Endothelial cell of umbilical vein (primary cell): ENCODE measurements around the gene FGF12. TPM values are rescaled to one million over a fixed set of nuclear protein-coding genes. Genes with fewer than 3 reads are reported as not detected.

Experiments
- BruUV-seq: library from RNA; stranded (reverse); fragments of 400-500 nt; replicated peaks from 2 replicates; lab custom pipeline; 2021; lab: Mats Ljungman, UMichigan
- CTCF ChIA-PET: fragments of 300-600, 350-600 bp; sonication (Branson Sonifier 250); formaldehyde crosslinking; loops from one replicate; lab custom pipeline; 2021; ENCODE audit warnings: antibody characterized with exemption, inconsistent platforms; lab: Charles Lee
- POLR2A ChIA-PET: fragments of 300-600, 350-600 bp; sonication (Branson Sonifier 250); formaldehyde crosslinking; loops from one replicate; lab custom pipeline; 2021; ENCODE audit warnings: antibody characterized with exemption, inconsistent platforms; lab: Charles Lee
- DNase-seq: peaks from one replicate; pipeline ENCODE4 v3.0.0-alpha.2; 2011; ENCODE audit warnings: low read depth, low spot score
- FAIRE-seq: peaks from 2 replicates; lab custom pipeline; 2011; peaks lifted over from hg19 to GRCh38; lab: Jason Lieb, UNC
- H2AFZ ChIP-seq: 2 replicates; pipeline ENCODE4 v1.6.0; 2012; ENCODE audit warnings: low read depth, low read length, control low read depth, inconsistent platforms
- H3K27ac ChIP-seq: 2 replicates; pipeline ENCODE4 v1.5.1; 2011; ENCODE audit warnings: low read depth, mild to moderate bottlenecking, control low read depth, low read length, moderate library complexity; ENCODE audit not compliant: insufficient read depth
- H3K27me3 ChIP-seq, 2 experiments: 2 replicates each; pipeline versions ENCODE4 v1.6.0 to v1.6.1; 2011; ENCODE audit warnings: low read length in 2 of 2, mixed read lengths in 1 of 2; ENCODE audit not compliant: control insufficient read depth in 2 of 2, insufficient read depth in 2 of 2
- H3K36me3 ChIP-seq, 2 experiments: 2 replicates in 1 of 2; 3 replicates in 1 of 2; pipeline ENCODE4 v1.5.1; 2011; ENCODE audit warnings: low read length in 2 of 2, mild to moderate bottlenecking in 1 of 2, moderate library complexity in 1 of 2; ENCODE audit not compliant: control insufficient read depth in 2 of 2, insufficient read depth in 2 of 2; ENCODE audit errors: extremely low read depth in 1 of 2
- H3K4me1 ChIP-seq: 3 replicates; pipeline ENCODE4 v1.5.1; 2011; ENCODE audit warnings: mild to moderate bottlenecking, low read length; ENCODE audit not compliant: control insufficient read depth, insufficient read depth; ENCODE audit errors: extremely low read depth
- H3K4me2 ChIP-seq: 2 replicates; pipeline ENCODE4 v1.6.1; 2011; ENCODE audit warnings: low read length, control low read depth, mixed read lengths; ENCODE audit not compliant: insufficient read depth
- H3K4me3 ChIP-seq, 3 experiments: fragments of 200-600 bp in 1 of 3; sonication (generic), shearing (Covaris generic) in 1 of 3; replicated peaks in 1 of 3; 2 replicates each; pipeline ENCODE4 v1.5.1; 2011 to 2016; ENCODE audit warnings: control low read depth in 3 of 3, low read length in 3 of 3, mild to moderate bottlenecking in 2 of 3, inconsistent platforms in 1 of 3, low read depth in 1 of 3, moderate library complexity in 1 of 3; ENCODE audit not compliant: insufficient read depth in 1 of 3
- H3K79me2 ChIP-seq: 2 replicates; pipeline ENCODE4 v1.6.0; 2012; ENCODE audit warnings: low read length, inconsistent platforms; ENCODE audit not compliant: control insufficient read depth, insufficient read depth
- H3K9ac ChIP-seq: replicated peaks from 2 replicates; pipeline ENCODE3; 2011; ENCODE audit warnings: low read length, control low read depth; ENCODE audit not compliant: insufficient read depth; ENCODE audit errors: extremely low read depth
- H3K9me1 ChIP-seq: replicated peaks from 3 replicates; pipeline ENCODE4 v1.6.0; 2011; ENCODE audit warnings: mild to moderate bottlenecking, low read length; ENCODE audit not compliant: control insufficient read depth, insufficient read depth; ENCODE audit errors: extremely low read depth
- H3K9me3 ChIP-seq: replicated peaks from 2 replicates; pipeline ENCODE4 v1.5.1; 2012; ENCODE audit warnings: low read length, inconsistent platforms; ENCODE audit not compliant: control insufficient read depth, insufficient read depth
- H4K20me1 ChIP-seq: replicated peaks from 2 replicates; pipeline ENCODE3; 2011; ENCODE audit warnings: mild to moderate bottlenecking, low read length; ENCODE audit not compliant: control insufficient read depth, insufficient read depth; ENCODE audit errors: extremely low read depth
- EZH2 ChIP-seq: IDR thresholded peaks from 2 replicates; pipeline ENCODE4 v1.6.1; 2012; ENCODE audit warnings: borderline replicate concordance, low read depth, mild to moderate bottlenecking, moderate library complexity, low read length, inconsistent platforms; ENCODE audit not compliant: severe bottlenecking
- FOS ChIP-seq: IDR thresholded peaks from 2 replicates; pipeline ENCODE4 v1.6.1; 2011; ENCODE audit warnings: mild to moderate bottlenecking, low read length, moderate library complexity, borderline replicate concordance; ENCODE audit not compliant: insufficient read depth
- GATA2 ChIP-seq: IDR thresholded peaks from 2 replicates; pipeline ENCODE4 v1.7.0; 2011; ENCODE audit warnings: low read depth, mild to moderate bottlenecking, moderate library complexity, mixed read lengths, low read length; ENCODE audit not compliant: insufficient read length, insufficient read depth
- JUN ChIP-seq: IDR thresholded peaks from 2 replicates; pipeline ENCODE4 v1.6.1; 2011; ENCODE audit warnings: borderline replicate concordance, low read depth; ENCODE audit not compliant: insufficient read length, insufficient read depth
- MYC ChIP-seq: IDR thresholded peaks from one replicate; pipeline ENCODE4 v1.6.1; 2011; ENCODE audit warnings: mild to moderate bottlenecking, low read depth, low read length
- POLR2A ChIP-seq: IDR thresholded peaks from 2 replicates; pipeline ENCODE4 v1.6.1; 2012; ENCODE audit warnings: low read depth, mild to moderate bottlenecking, control low read depth, low read length
- POLR2AphosphoS5 ChIP-seq: IDR thresholded peaks from 2 replicates; pipeline ENCODE4 v1.6.1; 2012; ENCODE audit warnings: low read depth, mild to moderate bottlenecking, control low read depth, low read length, moderate library complexity; ENCODE audit not compliant: insufficient read depth
- dilution Hi-C: fragments of 300-500 bp; cut with MboI; formaldehyde crosslinking; loops from one replicate; pipeline ENCODE4 v1.15.0; 2019; ENCODE audit warnings: low sequenced_read_pairs; ENCODE audit not compliant: extremely low pct_ligation_motif_present
- intact Hi-C: fragments of 100-400 bp; cut with micrococcal nuclease; formaldehyde crosslinking; loops from one replicate; pipeline ENCODE4 v1.10.0; 2022
- polyA plus RNA-seq, 4 experiments: library from polyadenylated mRNA; depleted of rRNA in 3 of 4; stranded (reverse) in 3 of 4; unstranded in 1 of 4; fragments of >200 nt; gene quantifications; 2 replicates each; pipeline versions ENCODE4 v1.2.1 to v1.2.3, GENCODE V29; 2011 to 2012; ENCODE audit warnings: missing spikeins in 1 of 4
- total RNA-seq: library from RNA; stranded (reverse); gene quantifications from 2 replicates; pipeline ENCODE4 v1.2.3, GENCODE V29; 2021
- TF ChIP-seq, protein P1 (sequence below), 2 donors: IDR thresholded peaks; 1 replicate in 1 of 2; 2 replicates in 1 of 2; pipeline ENCODE4 v1.5.1; 2011; ENCODE audit warnings: low read length in 2 of 2, mild to moderate bottlenecking in 2 of 2, moderate library complexity in 2 of 2, control low read depth in 1 of 2, inconsistent platforms in 1 of 2, low read depth in 1 of 2; ENCODE audit not compliant: insufficient read depth in 1 of 2; ENCODE audit errors: extremely low read depth in 1 of 2
- TF ChIP-seq, protein P2 (sequence below): IDR thresholded peaks from 2 replicates; pipeline ENCODE4 v1.6.1; 2011; ENCODE audit not compliant: insufficient read depth, insufficient read length

Gene FGF12
- total and polyA plus RNA-seq, 2 donors (not counting 3 experiments of a cell fraction or from before 2014, with no cell fraction given): 0.72 to 2.5 TPM

DNA sequence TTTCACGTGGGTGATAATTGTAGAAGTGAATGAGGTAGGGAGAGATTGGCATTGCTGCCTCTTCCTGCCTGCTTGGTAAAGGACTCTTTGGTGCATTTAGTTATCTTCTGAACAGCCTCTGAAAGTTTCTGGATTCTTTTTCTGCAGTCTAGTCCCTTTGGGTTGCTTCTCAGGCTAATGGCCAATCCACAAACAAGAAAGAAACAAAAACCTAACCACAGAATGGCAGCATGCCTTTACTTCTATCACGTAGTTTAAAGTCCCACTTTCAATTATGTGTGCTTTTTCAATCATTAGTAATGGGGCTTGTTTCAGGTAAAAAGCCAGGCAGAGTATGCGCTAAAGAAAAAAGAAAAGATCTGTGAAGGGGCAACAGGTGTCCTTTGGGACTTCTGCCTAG is 7.4 kb downstream of the FGF12 start:
- H3K36me3 ChIP-seq: no peaks in the 10 kb centered on the region
- no peak overlapping the region for H3K9ac ChIP-seq
- TF ChIP-seq MYC: no peak
- no peak for TF ChIP-seq EZH2
- no peak for TF ChIP-seq FOS
- TF ChIP-seq GATA2: no peak
- no peak for TF ChIP-seq POLR2AphosphoS5
- TF ChIP-seq JUN: no peak
- no peak for TF ChIP-seq POLR2A
- TF ChIP-seq, protein P1, sequence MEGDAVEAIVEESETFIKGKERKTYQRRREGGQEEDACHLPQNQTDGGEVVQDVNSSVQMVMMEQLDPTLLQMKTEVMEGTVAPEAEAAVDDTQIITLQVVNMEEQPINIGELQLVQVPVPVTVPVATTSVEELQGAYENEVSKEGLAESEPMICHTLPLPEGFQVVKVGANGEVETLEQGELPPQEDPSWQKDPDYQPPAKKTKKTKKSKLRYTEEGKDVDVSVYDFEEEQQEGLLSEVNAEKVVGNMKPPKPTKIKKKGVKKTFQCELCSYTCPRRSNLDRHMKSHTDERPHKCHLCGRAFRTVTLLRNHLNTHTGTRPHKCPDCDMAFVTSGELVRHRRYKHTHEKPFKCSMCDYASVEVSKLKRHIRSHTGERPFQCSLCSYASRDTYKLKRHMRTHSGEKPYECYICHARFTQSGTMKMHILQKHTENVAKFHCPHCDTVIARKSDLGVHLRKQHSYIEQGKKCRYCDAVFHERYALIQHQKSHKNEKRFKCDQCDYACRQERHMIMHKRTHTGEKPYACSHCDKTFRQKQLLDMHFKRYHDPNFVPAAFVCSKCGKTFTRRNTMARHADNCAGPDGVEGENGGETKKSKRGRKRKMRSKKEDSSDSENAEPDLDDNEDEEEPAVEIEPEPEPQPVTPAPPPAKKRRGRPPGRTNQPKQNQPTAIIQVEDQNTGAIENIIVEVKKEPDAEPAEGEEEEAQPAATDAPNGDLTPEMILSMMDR (IDR thresholded peaks at IDR 0.05; ENCODE audit: extremely low read depth in 1 of 2, insufficient read depth in 1 of 2, low read depth in 1 of 2, low read length in 2 of 2): no peak
- TF ChIP-seq, protein P2, sequence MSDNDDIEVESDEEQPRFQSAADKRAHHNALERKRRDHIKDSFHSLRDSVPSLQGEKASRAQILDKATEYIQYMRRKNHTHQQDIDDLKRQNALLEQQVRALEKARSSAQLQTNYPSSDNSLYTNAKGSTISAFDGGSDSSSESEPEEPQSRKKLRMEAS: no peak
- intact Hi-C loops (no loop called here), dilution Hi-C loops (no loop called here)
- no peaks in the 10 kb centered on the region for H3K9me3 ChIP-seq
- no peak overlapping the region for H3K27ac ChIP-seq
- H2AFZ ChIP-seq: no peak overlapping the region
- ChIA-PET POLR2A (no interaction called here), CTCF (no interaction called here)
- no peaks in the 10 kb centered on the region for H3K4me1 ChIP-seq
- no peaks in the 10 kb centered on the region for H3K27me3 ChIP-seq
- FAIRE-seq (no peak), DNase-seq (no peak)
- no peaks in the 10 kb centered on the region for H3K9me1 ChIP-seq
- H3K79me2 ChIP-seq: no peaks in the 10 kb centered on the region
- no peak overlapping the region for H3K4me2 ChIP-seq
- no peak overlapping the region for H3K4me3 ChIP-seq
- no peaks in the 10 kb centered on the region for H4K20me1 ChIP-seq
- no TSS peak for BruUV-seq
